Chondrocyte (in vitro differentiated cells): ENCODE results near the gene LIMK1. TPM values are rescaled to one million over a fixed set of nuclear protein-coding genes. Genes with fewer than 3 reads are reported as not detected.

Source experiments
- DNase-seq: peaks from one replicate; pipeline ENCODE4 v3.0.0; 2021; ENCODE audit warnings: mixed read lengths, low spot score
- H3K27ac Mint-ChIP-seq: one replicate; pipeline ENCODE4 v1.8.0; 2021; ENCODE audit warnings: mild to moderate bottlenecking, moderate library complexity, mixed read lengths; ENCODE audit not compliant: unreplicated experiment
- H3K27me3 Mint-ChIP-seq: 2 replicates; pipeline ENCODE4 v1.8.0; 2021; ENCODE audit warnings: low read depth, mixed read lengths
- H3K36me3 Mint-ChIP-seq: 2 replicates; pipeline ENCODE4 v1.8.0; 2021; ENCODE audit warnings: low read depth, mixed read lengths
- H3K4me1 Mint-ChIP-seq: 2 replicates; pipeline ENCODE4 v1.8.0; 2021; ENCODE audit warnings: low read depth, mild to moderate bottlenecking, mixed read lengths
- H3K4me3 Mint-ChIP-seq: one replicate; pipeline ENCODE4 v1.8.0; 2021; ENCODE audit warnings: mild to moderate bottlenecking, moderate library complexity, mixed read lengths; ENCODE audit not compliant: unreplicated experiment
- H3K9me3 Mint-ChIP-seq: 2 replicates; pipeline ENCODE4 v1.8.0; 2021; ENCODE audit warnings: low read depth, mixed read lengths
- total RNA-seq: library from RNA; stranded (reverse); gene quantifications from 3 replicates; pipeline ENCODE4 v1.2.1, GENCODE V29; 2021
- TF ChIP-seq, protein P1 (sequence below): fragments of 200-600 bp; sonication (generic); IDR thresholded peaks from 2 replicates; pipeline ENCODE4 v1.5.0; 2021; ENCODE audit warnings: antibody characterized with exemption, mild to moderate bottlenecking, moderate library complexity

The LIMK1 gene
- total RNA-seq, 1 donor from 2014 or later, result 41.5 TPM

DNA sequence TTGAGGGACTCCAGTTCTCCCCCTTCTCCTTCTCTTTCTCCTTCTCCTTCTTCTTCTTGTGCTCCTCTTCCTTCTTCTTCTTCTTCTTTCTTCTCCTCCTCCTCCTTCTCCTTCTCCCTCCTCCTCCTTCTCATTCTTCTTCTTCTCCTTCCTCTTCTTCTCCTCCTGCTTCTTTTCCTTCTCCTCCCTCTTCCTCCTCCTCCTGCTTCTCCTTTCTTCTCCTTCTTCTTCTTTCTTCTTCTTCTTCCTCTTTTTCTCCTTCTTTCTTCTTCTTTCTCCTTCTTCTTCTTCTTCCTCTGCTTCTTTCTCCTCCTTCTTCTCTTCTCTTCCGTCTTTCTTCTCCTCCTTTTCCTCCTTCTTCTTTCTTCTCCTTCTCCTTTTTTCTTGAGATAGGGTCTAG lies 25.6 kb upstream of the LIMK1 start:
- Mint-ChIP-seq H3K36me3 (peaks cover 61% of the 10 kb centered on the region), H3K4me1 (peaks cover 36% of the 10 kb centered on the region), H3K9me3 (no peaks in the 10 kb centered on the region), H3K27ac (peak overlapping the region; percentile 60), H3K4me3 (no peak overlapping the region), H3K27me3 (no peaks in the 10 kb centered on the region)
- TF ChIP-seq, protein P1, sequence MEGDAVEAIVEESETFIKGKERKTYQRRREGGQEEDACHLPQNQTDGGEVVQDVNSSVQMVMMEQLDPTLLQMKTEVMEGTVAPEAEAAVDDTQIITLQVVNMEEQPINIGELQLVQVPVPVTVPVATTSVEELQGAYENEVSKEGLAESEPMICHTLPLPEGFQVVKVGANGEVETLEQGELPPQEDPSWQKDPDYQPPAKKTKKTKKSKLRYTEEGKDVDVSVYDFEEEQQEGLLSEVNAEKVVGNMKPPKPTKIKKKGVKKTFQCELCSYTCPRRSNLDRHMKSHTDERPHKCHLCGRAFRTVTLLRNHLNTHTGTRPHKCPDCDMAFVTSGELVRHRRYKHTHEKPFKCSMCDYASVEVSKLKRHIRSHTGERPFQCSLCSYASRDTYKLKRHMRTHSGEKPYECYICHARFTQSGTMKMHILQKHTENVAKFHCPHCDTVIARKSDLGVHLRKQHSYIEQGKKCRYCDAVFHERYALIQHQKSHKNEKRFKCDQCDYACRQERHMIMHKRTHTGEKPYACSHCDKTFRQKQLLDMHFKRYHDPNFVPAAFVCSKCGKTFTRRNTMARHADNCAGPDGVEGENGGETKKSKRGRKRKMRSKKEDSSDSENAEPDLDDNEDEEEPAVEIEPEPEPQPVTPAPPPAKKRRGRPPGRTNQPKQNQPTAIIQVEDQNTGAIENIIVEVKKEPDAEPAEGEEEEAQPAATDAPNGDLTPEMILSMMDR, result no peak
- no peak for DNase-seq

DNA sequence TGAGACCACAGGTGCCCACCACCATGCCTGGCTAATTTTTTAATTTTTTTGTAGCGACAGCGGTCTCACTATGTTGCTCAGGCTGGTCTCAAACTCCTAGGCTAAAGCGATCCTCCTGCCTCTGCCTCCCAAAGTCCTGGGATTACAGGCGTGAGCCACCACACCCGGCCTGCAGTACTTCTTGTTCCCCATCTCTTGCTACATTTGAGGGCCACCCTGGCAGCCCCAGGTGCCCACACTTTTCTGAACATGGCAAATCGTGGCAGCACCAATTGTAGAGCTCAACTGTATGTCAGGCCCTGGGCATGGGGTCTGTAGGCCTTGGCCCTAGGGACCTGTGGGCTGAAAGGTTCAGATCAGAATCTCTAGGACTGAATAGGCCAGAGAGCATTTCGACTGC lies 25.1 kb upstream of the LIMK1 start:
- no peaks in the 10 kb centered on the region for H3K27me3 Mint-ChIP-seq
- H3K4me1 Mint-ChIP-seq, result peaks cover 36% of the 10 kb centered on the region
- TF ChIP-seq, protein P1, result no peak
- no peaks in the 10 kb centered on the region for H3K9me3 Mint-ChIP-seq
- peaks cover 59% of the 10 kb centered on the region for H3K36me3 Mint-ChIP-seq
- peak overlapping the region; percentile 60 for H3K27ac Mint-ChIP-seq
- peak; percentile 32 for DNase-seq
- no peak overlapping the region for H3K4me3 Mint-ChIP-seq

DNA sequence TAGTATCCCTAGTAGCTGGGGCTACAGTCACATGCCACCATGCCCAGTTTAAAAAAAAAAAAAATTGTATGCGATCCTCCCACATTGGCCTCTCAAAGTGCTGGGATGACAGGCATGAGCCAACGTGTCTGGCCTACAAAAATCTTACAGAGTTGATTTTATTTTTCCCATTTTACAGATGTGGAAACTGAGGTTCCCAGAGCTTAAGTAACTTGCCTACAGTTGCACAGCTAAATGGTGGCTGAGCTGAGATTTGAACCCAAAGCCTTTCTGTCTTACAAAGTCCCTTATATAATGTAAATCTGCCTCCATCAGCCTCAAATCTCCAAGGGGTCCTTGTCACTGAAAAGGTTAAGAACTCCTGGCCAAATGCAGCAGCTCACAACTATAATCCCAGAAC lies 24.6 kb upstream of the LIMK1 start:
- peak overlapping the region; percentile 14 for H3K27ac Mint-ChIP-seq
- DNase-seq, result no peak
- H3K4me1 Mint-ChIP-seq, result peaks cover 34% of the 10 kb centered on the region
- no peaks in the 10 kb centered on the region for H3K27me3 Mint-ChIP-seq
- H3K36me3 Mint-ChIP-seq, result peaks cover 59% of the 10 kb centered on the region
- no peaks in the 10 kb centered on the region for H3K9me3 Mint-ChIP-seq
- no peak overlapping the region for H3K4me3 Mint-ChIP-seq
- TF ChIP-seq, protein P1, result no peak

DNA sequence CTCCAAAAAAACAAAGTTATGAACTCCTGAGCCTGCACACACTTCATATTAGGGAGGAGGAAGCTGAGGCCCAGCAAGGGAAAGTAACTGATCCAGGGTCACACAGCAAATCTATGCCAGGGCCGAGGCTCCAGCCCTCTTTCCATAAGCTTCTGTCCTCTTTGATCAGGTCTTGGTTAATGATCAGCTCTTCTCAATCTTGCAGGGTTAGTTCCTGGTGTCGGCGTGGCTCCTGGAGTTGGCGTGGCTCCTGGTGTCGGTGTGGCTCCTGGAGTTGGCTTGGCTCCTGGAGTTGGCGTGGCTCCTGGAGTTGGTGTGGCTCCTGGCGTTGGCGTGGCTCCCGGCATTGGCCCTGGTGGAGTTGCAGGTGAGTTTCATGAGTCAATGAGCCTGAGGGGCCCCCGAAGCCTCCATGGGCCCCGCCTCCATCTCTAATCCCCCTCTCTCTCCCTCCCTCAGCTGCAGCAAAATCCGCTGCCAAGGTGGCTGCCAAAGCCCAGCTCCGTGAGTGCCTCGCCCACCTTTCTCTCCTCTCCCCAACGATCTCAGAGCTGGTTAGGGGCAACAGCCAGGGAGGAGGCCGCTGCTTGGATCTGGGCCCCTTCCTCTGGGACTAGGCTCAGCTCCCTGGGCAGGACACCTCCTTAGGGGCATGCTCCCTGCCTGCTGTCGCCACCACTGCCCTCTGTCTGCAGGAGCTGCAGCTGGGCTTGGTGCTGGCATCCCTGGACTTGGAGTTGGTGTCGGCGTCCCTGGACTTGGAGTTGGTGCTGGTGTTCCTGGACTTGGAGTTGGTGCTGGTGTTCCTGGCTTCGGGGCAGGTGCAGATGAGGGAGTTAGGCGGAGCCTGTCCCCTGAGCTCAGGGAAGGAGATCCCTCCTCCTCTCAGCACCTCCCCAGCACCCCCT lies 23.7 kb upstream of the LIMK1 start:
- TF ChIP-seq, protein P1, result peak; percentile 23
- Mint-ChIP-seq H3K4me1 (peaks cover 34% of the 10 kb centered on the region), H3K27ac (peak overlapping the region; percentile 70), H3K36me3 (peaks cover 55% of the 10 kb centered on the region), H3K9me3 (no peaks in the 10 kb centered on the region), H3K4me3 (no peak overlapping the region), H3K27me3 (no peaks in the 10 kb centered on the region)
- DNase-seq, result peak; percentile 90

DNA sequence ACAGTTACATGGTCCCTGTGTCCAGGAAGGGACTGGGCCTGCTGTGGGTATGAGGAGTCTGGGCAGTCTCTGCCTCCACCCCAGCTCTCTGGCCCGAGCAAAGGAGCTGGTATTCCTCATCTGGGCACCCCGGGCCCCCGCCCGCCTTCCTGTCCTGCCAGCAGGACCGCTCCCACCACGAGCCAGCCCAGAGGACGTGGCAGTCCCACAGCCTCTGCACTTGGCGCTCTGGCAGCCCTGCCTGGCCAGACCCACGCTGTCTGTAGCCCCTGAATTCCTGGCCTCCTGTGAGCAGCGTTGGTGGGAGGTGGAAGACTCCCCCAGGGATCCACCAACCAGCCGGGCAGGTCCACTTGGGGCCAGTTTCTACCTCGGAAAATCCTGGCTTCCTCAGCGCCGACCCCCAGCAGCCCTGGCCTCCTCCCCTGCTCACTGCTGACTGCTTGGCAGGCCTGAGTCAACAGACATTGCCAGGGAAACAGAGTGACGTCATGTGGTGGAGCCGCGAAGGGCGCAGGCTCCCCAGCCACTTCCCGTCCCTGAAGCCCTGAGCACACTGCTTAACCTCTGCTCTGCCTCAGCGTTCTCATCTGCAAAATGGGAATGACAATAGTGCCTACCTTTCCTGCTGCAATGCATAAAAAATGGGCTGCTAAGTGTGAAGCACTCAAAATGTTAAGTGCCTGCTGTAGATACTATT lies 21.6 kb upstream of the LIMK1 start:
- Mint-ChIP-seq H3K27ac (peak overlapping the region; percentile 97), H3K4me1 (peaks cover 30% of the 10 kb centered on the region), H3K9me3 (no peaks in the 10 kb centered on the region), H3K36me3 (peaks cover 57% of the 10 kb centered on the region), H3K4me3 (peak overlapping the region; percentile 31), H3K27me3 (no peaks in the 10 kb centered on the region)
- TF ChIP-seq, protein P1, result no peak
- DNase-seq, result peak; percentile 91
